Epithelial cell of esophagus (primary cell): ENCODE data around the gene SIGLEC9.

Experiments
- DNase-seq: peaks from one replicate; pipeline ENCODE4 v3.0.0; 2010; ENCODE audit warnings: low read depth
- H3K4me3 ChIP-seq: 2 replicates; pipeline ENCODE4 v1.5.1; 2011; ENCODE audit warnings: mild to moderate bottlenecking, low read length, control low read depth
- TF ChIP-seq, protein P1 (sequence below): IDR thresholded peaks from 2 replicates; pipeline ENCODE4 v1.5.1; 2011; ENCODE audit warnings: low read depth, mild to moderate bottlenecking, low read length, control low read depth, inconsistent platforms; ENCODE audit not compliant: insufficient read depth; ENCODE audit errors: missing control alignments

Gene SIGLEC9

DNA sequence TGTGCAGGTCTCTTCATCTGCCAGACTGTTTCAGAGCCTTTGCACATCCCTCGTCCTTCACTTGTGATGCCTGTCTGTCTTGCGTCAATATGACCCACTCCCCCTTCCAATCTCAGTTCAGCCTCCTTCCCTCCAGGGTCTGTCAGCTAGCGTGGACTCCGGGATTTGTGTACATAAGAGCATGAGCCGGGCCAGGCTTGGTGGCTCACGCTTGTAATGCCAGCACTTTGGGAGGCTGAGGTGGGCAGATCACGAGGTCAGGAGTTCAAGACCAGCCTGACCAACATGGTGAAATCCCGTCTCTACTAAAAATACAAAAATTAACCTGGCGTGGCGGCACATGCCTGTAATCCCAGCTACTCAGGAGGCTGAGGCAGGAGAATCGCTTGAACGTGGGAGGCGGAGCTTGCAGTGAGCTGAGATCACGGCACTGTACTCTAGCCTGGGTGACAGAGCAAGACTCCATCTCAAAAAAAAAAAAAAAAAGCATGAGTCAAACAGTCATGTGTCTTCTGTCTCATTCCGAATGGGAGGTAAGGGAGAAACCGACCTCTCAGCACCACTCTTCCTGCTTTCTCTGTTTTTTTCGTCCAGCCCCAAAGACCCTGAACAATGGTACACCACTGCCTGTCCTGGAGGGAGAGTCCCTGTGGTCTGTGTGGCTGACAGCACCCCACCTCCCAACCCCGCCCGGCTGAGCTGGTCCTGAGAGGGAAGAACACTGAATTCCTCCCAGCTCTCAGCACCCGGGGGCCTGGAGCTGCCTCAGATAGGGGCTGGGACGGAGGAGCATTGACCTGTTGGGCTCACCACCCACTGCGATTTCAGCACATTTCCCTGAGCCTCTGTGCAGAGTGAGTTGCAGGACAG lies 2.4 kb upstream of the SIGLEC9 start:
- TF ChIP-seq, protein P1, sequence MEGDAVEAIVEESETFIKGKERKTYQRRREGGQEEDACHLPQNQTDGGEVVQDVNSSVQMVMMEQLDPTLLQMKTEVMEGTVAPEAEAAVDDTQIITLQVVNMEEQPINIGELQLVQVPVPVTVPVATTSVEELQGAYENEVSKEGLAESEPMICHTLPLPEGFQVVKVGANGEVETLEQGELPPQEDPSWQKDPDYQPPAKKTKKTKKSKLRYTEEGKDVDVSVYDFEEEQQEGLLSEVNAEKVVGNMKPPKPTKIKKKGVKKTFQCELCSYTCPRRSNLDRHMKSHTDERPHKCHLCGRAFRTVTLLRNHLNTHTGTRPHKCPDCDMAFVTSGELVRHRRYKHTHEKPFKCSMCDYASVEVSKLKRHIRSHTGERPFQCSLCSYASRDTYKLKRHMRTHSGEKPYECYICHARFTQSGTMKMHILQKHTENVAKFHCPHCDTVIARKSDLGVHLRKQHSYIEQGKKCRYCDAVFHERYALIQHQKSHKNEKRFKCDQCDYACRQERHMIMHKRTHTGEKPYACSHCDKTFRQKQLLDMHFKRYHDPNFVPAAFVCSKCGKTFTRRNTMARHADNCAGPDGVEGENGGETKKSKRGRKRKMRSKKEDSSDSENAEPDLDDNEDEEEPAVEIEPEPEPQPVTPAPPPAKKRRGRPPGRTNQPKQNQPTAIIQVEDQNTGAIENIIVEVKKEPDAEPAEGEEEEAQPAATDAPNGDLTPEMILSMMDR, result no peak
- DNase-seq, result no peak
- H3K4me3 ChIP-seq, result no peak overlapping the region

DNA sequence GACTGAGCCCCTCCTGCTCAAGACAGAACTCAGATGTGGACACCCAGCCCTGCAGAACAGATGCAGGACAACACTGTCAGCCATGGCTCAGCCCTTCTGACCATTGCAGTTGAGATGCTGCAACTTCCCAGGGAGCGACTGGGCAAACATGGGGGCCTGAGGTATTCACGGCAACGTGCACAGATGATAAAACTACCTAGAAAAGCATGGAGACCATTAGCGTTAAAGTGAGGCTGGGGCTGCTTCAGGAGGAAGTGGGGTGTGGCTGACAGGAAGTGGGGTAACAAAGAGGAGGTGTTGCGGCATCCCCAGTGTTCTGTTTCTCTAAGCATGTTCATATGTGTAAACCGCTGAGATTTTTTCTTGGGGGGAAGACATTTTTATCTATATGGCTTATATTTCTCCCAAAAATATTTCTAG lies 1.3 kb upstream of the SIGLEC9 start:
- no peak overlapping the region for H3K4me3 ChIP-seq
- DNase-seq, result no peak
- TF ChIP-seq, protein P1, result no peak

GRCh38 chr19:51123802-51124201 lies 904 bp upstream of the SIGLEC9 start:
- no peak overlapping the region for H3K4me3 ChIP-seq
- no peak for DNase-seq
- TF ChIP-seq, protein P1, result no peak

GRCh38 chr19:51124216-51124615 lies 490 bp upstream of the SIGLEC9 start:
- TF ChIP-seq, protein P1, result no peak
- H3K4me3 ChIP-seq, result no peak overlapping the region
- no peak for DNase-seq

DNA sequence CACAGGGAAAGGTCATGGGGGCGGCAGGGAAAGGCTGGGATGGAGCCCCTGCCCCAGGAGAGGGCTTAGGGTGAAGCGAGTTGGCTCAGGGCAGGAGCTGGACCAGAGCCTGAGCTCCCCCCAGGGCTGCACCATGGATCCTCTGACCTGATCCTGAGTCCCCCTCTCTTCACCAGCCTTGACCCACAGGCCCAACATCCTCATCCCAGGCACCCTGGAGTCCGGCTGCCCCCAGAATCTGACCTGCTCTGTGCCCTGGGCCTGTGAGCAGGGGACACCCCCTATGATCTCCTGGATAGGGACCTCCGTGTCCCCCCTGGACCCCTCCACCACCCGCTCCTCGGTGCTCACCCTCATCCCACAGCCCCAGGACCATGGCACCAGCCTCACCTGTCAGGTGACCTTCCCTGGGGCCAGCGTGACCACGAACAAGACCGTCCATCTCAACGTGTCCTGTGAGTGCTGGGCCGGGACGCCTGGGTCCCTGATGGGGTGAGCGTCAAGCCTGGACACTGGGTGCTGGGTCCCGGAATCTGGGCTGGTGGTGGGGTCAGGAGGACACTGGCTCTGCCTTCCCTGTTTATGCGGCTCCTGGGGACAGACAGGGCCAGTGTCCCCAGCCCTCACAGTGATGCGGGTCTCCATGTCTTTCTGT lies 842 bp downstream of the SIGLEC9 start:
- no peak overlapping the region for H3K4me3 ChIP-seq
- DNase-seq, result no peak
- TF ChIP-seq, protein P1, result no peak

DNA sequence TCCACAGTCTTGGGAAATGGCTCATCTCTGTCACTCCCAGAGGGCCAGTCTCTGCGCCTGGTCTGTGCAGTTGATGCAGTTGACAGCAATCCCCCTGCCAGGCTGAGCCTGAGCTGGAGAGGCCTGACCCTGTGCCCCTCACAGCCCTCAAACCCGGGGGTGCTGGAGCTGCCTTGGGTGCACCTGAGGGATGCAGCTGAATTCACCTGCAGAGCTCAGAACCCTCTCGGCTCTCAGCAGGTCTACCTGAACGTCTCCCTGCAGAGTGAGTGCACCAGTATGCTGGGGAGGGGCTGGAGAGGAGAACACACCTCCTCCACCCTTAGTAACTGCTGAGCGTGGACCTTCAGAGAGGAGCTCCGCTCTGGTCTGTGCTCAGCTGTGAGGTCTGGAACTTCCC lies 2.3 kb downstream of the SIGLEC9 start:
- TF ChIP-seq, protein P1, result no peak
- no peak overlapping the region for H3K4me3 ChIP-seq
- DNase-seq, result no peak

DNA sequence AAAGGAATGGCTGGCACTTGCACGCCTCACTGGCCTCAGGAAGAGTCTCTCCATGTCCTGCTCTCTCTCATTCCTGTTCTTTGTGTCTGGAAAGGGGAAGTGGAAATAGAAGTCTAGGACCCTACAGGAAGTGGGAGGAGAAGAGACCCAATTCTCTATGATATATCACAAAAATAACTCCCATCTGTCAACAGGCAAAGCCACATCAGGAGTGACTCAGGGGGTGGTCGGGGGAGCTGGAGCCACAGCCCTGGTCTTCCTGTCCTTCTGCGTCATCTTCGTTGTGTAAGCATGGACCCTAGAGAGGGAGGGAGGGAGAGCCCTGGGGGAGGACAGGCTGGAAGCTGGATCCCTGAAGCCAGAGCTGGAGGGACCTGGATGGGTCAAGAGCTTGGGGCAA lies 3.0 kb downstream of the SIGLEC9 start:
- TF ChIP-seq, protein P1, result no peak
- no peak for DNase-seq
- no peak overlapping the region for H3K4me3 ChIP-seq
